HG03045 (cell line): Measurements from ENCODE around the gene GLP1R.

Experiments used
- ATAC-seq: cut with Tn5 transposase; IDR thresholded peaks from one replicate; pipeline ENCODE4 v1.9.1; 2021; ENCODE audit warnings: mild to moderate bottlenecking, moderate library complexity; ENCODE audit not compliant: unreplicated experiment

The GLP1R gene

DNA sequence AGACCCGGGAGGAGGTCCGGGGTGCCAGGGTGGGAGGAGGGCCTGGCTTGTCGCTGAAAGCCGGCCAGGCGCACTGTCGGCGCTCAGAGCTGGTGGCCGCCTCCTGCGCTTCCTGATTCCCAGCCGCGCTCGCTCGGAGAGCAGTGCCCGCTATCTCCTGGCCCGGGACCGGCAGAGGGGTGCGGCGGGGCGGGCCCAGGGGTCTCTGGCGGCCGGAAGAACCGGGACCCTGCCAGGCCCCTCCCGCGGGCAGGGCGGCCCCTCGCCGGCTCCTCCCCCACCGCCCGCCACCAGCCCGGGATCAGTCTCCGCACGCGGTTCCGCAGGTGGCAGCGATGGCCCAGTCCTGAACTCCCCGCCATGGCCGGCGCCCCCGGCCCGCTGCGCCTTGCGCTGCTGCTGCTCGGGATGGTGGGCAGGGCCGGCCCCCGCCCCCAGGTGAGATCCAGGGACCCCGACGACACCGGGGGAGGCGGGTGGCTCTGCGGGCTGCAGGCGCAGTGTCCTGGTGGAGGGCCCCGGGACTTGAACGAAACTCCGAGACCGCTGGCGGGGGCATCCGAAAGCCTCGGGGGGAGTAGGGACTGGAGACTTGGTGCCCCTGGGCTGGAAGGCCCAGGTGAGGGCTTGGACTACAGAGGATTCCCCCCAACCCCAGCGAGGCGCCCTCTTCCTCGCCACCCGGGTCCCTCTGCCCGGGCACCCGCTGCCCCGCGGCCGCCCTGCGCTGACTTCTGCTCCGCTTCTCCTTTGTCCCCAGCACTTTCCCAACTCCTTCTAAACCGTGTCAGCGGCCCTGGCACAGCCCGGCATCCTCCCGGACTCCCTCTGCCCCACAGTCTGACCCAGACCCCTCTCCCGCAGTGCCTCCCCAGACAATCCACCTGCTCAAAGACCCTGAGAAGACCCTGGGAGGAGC is at the start of gene GLP1R:
GLP1R (plus strand) TSS at position 301 of the 919 bp plus-strand sequence; CDS start at position 361, 60 bp downstream.
- ATAC-seq = no peak

GRCh38 chr6:39003072-39003471 is 45.5 kb upstream of the GLP1R start:
- no peak for ATAC-seq

DNA sequence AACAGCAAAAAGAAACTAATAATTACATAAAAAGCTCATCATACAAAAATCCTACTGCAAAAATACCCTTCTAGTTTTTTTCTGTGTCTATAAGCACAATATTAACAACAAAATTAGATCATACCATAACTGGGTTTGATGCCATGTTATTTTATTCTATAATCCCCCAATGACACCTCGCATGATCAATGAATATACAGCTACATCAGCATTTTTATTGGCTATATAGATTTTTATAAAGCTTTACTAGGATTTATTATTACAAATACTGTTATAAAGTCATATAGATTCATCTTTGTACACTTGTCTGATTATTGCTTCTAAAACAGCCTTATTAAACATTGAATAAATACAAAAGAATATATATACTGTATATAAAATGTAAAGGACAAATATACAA is 45.1 kb upstream of the GLP1R start:
- ATAC-seq = no peak

GRCh38 chr6:39004801-39005200 is 43.8 kb upstream of the GLP1R start:
- ATAC-seq = no peak

GRCh38 chr6:39005774-39006173 is 42.8 kb upstream of the GLP1R start:
- no peak for ATAC-seq

GRCh38 chr6:39007575-39007974 is 41.0 kb upstream of the GLP1R start:
- ATAC-seq = no peak

DNA sequence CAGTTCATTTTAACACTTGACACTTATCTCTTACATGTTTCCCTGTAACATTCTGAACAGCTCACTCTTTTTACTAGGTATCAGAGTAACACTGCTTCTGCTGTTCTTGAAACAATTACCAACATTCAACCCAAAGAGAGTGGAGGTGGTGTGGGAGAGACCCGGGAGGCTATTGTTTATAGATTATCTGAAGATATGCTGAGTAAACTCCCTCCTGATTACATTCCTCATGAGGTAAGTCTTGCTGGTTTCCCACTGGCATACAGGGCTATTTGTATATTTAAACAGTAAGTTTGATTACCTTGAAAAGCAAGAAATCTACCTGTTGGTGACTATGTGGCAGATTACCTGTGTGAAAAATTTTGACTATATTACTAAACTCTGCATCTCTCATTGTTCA is 39.8 kb upstream of the GLP1R start:
- no peak for ATAC-seq

DNA sequence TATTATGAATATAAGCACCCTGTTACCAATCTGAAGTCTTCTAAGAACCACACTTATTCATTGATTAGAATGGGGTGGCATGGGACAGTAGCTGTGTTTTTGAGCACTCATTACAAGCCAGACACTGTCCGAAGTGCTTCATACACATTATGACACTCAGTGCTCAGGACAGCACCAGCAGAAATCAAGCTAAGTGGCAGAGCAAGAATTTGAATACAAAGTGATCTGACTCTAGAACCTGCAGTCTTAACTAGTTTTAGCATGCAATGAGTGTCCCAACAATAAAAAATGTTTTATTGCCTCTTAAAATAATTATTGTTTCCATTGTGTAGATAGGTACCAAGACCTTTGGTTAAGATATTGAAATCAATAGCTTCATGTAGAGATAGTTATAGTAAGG is 39.1 kb upstream of the GLP1R start:
- no peak for ATAC-seq

GRCh38 chr6:39016839-39017546 is 31.6 kb upstream of the GLP1R start:
- no peak for ATAC-seq

DNA sequence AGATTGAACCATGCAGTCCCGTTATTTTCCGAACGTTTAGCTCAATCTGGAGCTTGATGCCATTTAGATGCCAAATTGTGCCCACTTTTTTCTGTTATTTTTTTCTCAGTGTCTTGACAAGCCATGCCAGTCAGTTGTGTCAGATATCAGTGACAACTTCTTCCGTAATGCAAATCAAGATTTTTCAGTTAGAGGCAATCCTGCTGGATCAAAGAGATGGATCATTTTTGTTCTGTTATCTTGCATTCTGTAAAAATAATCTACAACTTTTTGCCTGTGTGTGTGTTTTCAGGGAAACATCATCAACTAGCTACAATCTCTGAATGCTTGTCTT is 31.1 kb upstream of the GLP1R start:
- no peak for ATAC-seq

GRCh38 chr6:39018103-39018502 is 30.5 kb upstream of the GLP1R start:
- no peak for ATAC-seq

DNA sequence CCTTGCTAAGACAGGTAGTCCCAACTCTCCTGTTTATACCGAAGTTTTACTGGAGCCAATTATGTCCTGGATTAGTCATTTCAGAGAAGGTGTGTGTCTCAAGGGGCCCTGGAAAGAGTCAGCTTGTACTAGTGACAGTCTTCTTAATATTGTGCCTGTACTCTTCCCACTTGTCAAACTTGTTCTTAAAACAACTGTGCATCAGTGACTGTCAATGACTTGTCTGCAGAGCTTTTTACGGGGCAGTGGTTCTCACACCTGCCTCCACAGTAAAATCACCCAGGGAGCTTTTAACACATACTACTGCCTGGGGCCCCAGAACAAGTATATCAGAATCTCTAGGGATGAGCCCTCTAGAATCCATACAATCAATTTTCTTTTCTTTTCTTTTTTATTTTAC is 28.4 kb upstream of the GLP1R start:
- no peak for ATAC-seq

- no peak for ATAC-seq
These were observed 27.5 kb upstream of the GLP1R start for GRCh38 chr6:39021041-39021440.

DNA sequence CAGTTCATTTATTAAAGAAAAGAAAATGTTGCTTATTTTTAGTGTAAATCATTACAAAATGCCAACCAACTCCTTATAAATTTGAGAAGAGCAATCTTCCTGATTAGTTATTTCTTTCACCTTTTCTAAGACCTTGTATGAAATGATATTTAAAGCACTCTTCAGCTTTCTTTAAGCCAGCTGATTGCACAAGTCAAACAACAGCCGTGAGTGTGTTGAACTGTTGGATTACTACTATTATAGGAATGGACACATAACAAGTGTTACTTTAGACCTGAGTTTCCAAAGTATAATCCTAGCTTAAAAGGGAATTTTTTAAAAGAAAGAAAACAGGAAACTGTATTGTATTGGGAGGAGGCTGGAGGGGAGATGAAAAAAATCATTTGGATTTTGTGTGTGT is 26.8 kb upstream of the GLP1R start:
- ATAC-seq = no peak

DNA sequence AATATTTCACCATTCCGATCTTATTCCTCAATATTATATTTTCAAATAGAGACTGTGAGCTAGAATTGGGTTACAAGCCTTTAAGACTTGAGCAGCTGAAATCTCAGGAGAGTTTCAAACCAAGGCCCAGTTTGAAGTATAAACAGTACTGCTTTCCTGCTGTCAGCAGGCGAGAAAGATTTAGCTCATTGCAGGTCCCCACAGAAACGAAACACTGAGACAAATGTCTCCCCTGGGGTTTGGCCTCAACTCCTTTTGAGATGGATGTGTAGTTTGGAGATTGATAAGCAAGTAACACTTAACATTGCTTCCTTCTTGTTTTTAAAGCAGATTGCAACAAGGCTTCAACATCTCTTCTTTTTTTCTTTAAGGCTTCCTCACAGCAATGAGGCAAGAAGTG is 22.4 kb upstream of the GLP1R start:
- no peak for ATAC-seq

GRCh38 chr6:39029156-39030011 is 19.2 kb upstream of the GLP1R start:
- no peak for ATAC-seq

GRCh38 chr6:39035681-39036080 is 12.9 kb upstream of the GLP1R start:
- no peak for ATAC-seq

GRCh38 chr6:39037082-39037508 is 11.5 kb upstream of the GLP1R start:
- no peak for ATAC-seq

- ATAC-seq = no peak
These were observed 10.9 kb upstream of the GLP1R start for GRCh38 chr6:39037707-39038106.

GRCh38 chr6:39040080-39040673 is 8.4 kb upstream of the GLP1R start:
- ATAC-seq = no peak

DNA sequence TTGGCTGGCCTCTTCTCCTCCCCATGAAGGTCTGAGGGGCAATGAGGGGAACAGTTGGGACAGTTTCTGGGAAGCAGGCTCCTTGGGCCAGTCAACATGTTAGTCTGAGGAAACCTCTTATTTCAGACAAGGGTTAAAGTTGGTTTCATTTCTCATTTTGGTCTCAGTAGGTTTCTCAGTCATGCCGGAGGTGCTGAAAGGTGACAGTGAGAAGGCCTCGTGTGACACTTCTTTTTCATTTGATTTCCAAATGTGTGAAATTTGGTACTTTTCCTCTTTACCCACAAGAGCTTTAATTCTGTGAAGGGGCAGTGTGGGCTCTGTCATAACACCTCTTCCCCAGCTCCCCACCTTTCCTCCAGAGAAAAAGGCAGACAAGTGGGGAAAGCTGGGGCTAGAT is 7.5 kb upstream of the GLP1R start:
- ATAC-seq = no peak
